HG02973 (cell line): ENCODE data around the gene TMEM191C.
"Not testable (repeated sequence)": the region's sequence is repeated elsewhere in the genome, so short reads cannot be mapped to it uniquely, and the experiment has no call there.

ENCODE experiments used
- ATAC-seq: cut with Tn5 transposase; IDR thresholded peaks from one replicate; pipeline ENCODE4 v1.9.1; 2021; ENCODE audit warnings: moderate library complexity; ENCODE audit not compliant: unreplicated experiment

TMEM191C gene

DNA sequence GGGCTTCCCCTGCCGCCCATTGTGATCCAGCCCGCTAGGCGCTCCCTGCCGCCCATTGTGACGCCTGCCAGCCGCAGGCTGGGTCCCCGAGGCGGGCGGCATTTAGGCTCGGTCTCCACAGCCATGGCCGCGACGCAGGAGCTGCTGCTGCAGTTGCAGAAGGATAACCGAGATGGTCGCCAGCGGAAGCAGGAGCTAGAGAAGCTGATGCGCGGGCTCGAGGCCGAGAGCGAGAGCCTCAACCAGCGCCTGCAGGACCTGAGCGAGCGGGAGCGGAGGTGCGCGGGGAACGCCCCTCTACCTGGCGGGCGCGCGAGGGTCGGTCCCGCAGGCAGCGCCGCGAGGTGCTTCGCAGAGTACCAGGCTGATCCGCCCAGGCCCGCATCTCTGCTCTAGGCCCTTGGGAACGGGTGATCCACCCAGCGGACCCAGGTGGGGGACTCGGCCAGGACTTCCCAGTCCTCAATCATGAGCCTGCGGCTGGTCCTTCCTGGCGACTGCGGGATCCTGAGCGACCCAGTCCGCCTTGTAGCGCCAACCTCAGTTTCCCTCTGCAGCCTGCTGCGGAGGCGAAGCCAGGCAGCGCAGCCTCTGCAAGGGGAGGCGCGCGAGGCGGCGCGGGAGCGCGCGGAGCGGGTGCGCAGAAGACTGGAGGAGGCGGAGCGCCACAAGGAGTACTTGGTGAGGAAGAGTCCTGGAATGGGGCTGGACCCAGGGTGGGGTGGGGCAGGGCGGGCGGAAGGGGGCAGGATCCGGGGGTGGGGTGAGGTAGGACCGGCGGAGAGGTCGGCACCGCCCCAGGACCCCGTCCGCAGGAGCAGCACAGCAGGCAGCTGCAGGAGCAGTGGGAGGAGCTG, at the start of gene TMEM191C:
TSS of gene TMEM191C (plus strand) at position 51 of the 857 bp plus-strand sequence. CDS start at position 124, 73 bp downstream.
- peak; percentile 21 for ATAC-seq

DNA sequence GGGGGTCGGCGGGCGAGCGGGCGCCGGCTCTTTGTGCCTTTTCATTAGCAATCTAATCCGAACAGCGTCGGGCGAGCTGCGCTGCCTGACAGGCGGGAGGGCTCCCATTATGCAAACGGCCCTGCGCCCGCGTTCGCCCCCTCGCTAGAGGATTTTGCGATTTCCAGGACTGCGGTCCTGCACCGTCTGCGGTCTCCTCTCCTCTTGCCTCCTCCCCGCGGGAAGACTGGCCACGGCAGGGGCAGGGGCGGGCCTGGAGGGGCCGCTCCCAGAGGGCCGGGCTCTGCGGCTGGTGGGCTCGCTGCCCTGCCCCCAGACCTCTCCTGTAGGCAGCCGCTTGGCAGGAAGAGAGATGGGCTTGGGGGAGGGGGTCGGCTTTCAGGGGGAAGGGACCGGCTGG, 49.3 kb upstream of the TMEM191C start:
- ATAC-seq, result peak; percentile 26

- ATAC-seq, result not testable (repeated sequence)
Observed at GRCh38 chr22:21418974-21419638, 48.1 kb upstream of the TMEM191C start.

- not testable (repeated sequence) for ATAC-seq
Observed at GRCh38 chr22:21420180-21420763, 46.9 kb upstream of the TMEM191C start.

GRCh38 chr22:21424084-21424709, 43.0 kb upstream of the TMEM191C start:
- ATAC-seq, result not testable (repeated sequence)

GRCh38 chr22:21434378-21435233, 32.6 kb upstream of the TMEM191C start:
- not testable (repeated sequence) for ATAC-seq

GRCh38 chr22:21435998-21436810, 31.0 kb upstream of the TMEM191C start:
- ATAC-seq, result not testable (repeated sequence)

- not testable (repeated sequence) for ATAC-seq
Observed at GRCh38 chr22:21438013-21438412, 29.2 kb upstream of the TMEM191C start.

- ATAC-seq, result not testable (repeated sequence)
Observed at GRCh38 chr22:21440018-21440636, 27.1 kb upstream of the TMEM191C start.

DNA sequence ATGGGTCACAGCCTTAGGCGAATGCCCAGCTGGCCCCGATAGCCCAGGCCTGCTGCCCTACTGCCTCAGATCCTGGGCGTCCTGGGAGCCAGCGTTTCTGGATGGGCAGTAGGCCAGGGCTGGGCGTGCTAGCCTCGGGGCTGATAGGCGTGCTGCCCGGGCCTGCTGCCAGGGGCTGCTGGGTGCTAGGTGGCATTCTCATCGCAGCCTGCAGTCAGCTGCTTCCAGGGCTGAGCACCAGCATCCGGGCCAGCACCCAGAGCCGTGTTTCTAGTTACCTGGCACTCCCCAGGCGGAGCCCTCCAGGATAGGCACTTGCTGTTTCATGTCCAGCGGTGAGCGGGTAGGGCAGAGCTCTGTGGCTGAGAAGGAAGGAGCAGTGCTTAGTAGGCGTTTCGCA, 26.5 kb upstream of the TMEM191C start:
- ATAC-seq, result not testable (repeated sequence)

GRCh38 chr22:21441170-21441569, 26.0 kb upstream of the TMEM191C start:
- not testable (repeated sequence) for ATAC-seq

DNA sequence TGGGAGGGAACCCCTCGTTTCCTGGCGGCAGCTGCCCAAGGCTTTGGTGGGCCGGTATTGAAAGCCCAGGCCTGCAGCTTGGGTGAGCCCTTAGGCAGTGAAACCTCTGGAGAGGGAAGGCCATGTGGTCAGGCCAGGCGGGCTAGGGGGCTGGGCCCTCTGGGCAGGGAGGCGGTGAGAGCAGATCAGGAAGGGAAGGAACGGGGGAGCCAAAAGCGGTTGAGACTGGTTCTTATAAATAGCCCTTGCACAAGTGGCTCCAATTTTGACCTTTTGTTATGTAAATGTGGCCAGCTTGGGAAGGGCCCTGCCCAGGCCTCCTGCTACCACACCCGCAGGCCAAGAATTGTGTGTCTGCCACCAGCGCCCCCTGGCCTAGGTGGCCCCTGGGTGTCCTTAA, 25.1 kb upstream of the TMEM191C start:
- not testable (repeated sequence) for ATAC-seq

GRCh38 chr22:21442646-21443045, 24.5 kb upstream of the TMEM191C start:
- not testable (repeated sequence) for ATAC-seq

- no peak for ATAC-seq
Observed at GRCh38 chr22:21443057-21443734, 24.0 kb upstream of the TMEM191C start.

DNA sequence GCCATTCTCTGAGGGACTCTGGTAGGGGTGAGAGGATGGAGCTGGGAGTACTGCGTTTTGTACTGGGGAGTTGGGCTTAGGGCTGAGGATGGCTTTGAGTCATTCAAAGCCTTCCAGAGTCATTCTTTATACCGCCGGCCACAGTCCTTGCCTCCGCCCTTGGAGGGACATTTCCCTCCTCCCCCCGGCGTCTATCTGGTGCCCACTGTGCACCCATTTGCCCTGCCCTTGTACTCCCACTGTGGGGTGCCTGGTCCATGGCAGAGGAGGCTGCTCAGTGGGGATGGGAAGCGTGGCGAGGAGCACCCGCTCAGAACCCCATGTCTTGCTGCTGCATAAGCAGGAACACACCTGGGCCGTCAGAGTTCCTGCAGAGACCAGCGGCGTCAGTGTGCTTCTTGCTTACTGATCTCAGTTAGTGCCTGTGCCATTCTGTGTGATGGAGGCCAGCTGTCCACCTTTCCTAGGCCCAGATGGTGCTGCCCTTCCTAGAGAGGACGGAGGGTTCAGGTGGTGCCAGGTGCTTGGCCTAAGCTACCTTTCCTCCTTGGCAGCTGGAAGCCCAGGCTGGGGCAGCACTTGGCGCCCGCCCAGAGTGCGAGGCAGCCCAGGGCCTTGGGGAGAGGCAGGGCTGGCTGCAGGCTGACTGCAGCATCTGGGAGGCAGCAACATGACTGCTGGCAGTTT, 23.3 kb upstream of the TMEM191C start:
- no peak for ATAC-seq

DNA sequence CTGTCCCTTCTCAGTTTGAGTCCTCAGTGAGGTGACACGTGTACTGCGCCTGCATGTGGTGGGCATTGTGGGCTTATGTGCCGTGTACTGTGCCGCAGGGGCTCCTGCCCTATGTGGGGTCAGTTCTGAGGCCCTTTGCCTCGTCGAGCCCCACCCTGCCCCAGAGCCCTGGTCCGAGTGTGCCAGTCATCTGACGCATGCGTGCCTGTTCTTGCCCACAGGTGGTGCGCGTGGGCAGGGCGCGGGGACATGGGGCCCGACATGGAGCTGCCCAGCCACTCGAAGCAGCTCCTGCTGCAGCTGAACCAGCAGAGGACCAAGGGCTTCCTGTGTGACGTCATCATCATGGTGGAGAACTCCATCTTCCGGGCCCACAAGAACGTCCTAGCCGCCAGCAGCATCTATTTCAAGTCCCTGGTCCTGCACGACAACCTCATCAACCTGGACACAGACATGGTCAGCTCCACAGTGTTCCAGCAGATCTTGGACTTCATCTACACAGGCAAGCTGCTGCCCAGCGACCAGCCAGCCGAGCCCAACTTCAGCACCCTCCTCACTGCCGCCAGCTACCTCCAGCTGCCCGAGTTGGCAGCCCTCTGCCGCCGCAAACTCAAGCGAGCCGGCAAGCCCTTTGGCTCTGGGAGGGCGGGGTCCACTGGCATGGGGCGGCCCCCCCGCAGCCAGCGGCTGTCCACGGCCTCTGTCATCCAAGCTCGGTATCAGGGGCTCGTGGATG, 22.3 kb upstream of the TMEM191C start:
- no peak for ATAC-seq
